HEK293T (cell line): ENCODE data around the gene NDUFS1.

ENCODE experiments used
- BHLHE40 ChIP-seq: fragments of 450-650 bp; IDR thresholded peaks from 2 replicates; pipeline ENCODE4 v1.6.1; 2016; ENCODE audit warnings: mild to moderate bottlenecking, moderate library complexity, borderline replicate concordance
- CTBP1 ChIP-seq: fragments of 450-650 bp; IDR thresholded peaks from 2 replicates; pipeline ENCODE4 v1.6.1; 2016; ENCODE audit warnings: borderline replicate concordance
- ELF4 ChIP-seq: fragments of 450-650 bp; IDR thresholded peaks from 2 replicates; pipeline ENCODE4 v1.6.1; 2017; ENCODE audit warnings: antibody characterized with exemption
- FOXA1 ChIP-seq: fragments of 450-650 bp; IDR thresholded peaks from 2 replicates; pipeline ENCODE4 v1.6.1; 2016; ENCODE audit warnings: mild to moderate bottlenecking
- FOXK2 ChIP-seq: fragments of 450-650 bp; IDR thresholded peaks from 2 replicates; pipeline ENCODE4 v1.6.1; 2016; ENCODE audit warnings: mild to moderate bottlenecking
- FOXM1 ChIP-seq: fragments of 450-650 bp; IDR thresholded peaks from 2 replicates; pipeline ENCODE4 v1.6.1; 2017; ENCODE audit warnings: mild to moderate bottlenecking, borderline replicate concordance
- SP1 ChIP-seq: fragments of 450-650 bp; IDR thresholded peaks from 2 replicates; pipeline ENCODE4 v1.6.1; 2017
- SUZ12 ChIP-seq: fragments of 450-650 bp; IDR thresholded peaks from 2 replicates; pipeline ENCODE4 v1.6.1; 2016; ENCODE audit warnings: mild to moderate bottlenecking
- TARDBP ChIP-seq: fragments of 450-650 bp; IDR thresholded peaks from 2 replicates; pipeline ENCODE4 v1.6.1; 2016

- TF ChIP-seq FOXA1 (no peak), SUZ12 (no peak), TARDBP (no peak), SP1 (no peak), ELF4 (no peak), CTBP1 (no peak), FOXM1 (no peak), BHLHE40 (no peak), FOXK2 (no peak)
Observed at GRCh38 chr2:206105541-206105940, 53.7 kb downstream of the NDUFS1 start.
